Stimulated activated naive B cell treated with anti-CD40 and anti-IgM and Interleukin-4, amounts not matched to agents 10 μg/mL and 1 μg/mL and 100 μg/mL, for 72 hours (primary cell): ENCODE measurements around the gene TALDO1.
"Not testable (repeated sequence)": the region's sequence is repeated elsewhere in the genome, so short reads cannot be mapped to it uniquely, and the experiment has no call there.

ENCODE experiments used
- ATAC-seq, 2 donors: fragments of 150-1000 bp; cut with Tn5 transposase; replicated peaks; 2 replicates each; pipeline ENCODE4 v1.10.0; 2021; ENCODE audit warnings: moderate library complexity in 1 of 2
- DNase-seq: peaks from one replicate; pipeline ENCODE4 v3.0.0; 2021
- H3K27ac Mint-ChIP-seq: one replicate; pipeline ENCODE4 v1.8.0; 2022; ENCODE audit warnings: mild to moderate bottlenecking, mixed read lengths
- H3K27me3 Mint-ChIP-seq, 2 donors: one replicate each; pipeline ENCODE4 v1.8.0; 2022; ENCODE audit warnings: mixed read lengths in 2 of 2
- H3K36me3 Mint-ChIP-seq, 2 donors: one replicate each; pipeline ENCODE4 v1.8.0; 2022; ENCODE audit warnings: mixed read lengths in 2 of 2, mild to moderate bottlenecking in 1 of 2
- H3K4me1 Mint-ChIP-seq, 2 donors: one replicate each; pipeline ENCODE4 v1.8.0; 2022; ENCODE audit warnings: mixed read lengths in 2 of 2, mild to moderate bottlenecking in 1 of 2
- H3K4me3 Mint-ChIP-seq, 2 donors: one replicate each; pipeline ENCODE4 v1.8.0; 2022; ENCODE audit warnings: mild to moderate bottlenecking in 2 of 2, mixed read lengths in 2 of 2, moderate library complexity in 1 of 2
- H3K9me3 Mint-ChIP-seq, 2 donors: one replicate each; pipeline ENCODE4 v1.8.0; 2022; ENCODE audit warnings: mixed read lengths in 2 of 2, mild to moderate bottlenecking in 1 of 2

TALDO1 gene

GRCh38 chr11:723120-723883 is 24.0 kb upstream of the TALDO1 start:
- Mint-ChIP-seq H3K36me3 (no peaks in the 10 kb centered on the region), H3K4me1 (peaks cover 24 to 43% of the 10 kb centered on the region in 2 donors), H3K9me3 (no peaks in the 10 kb centered on the region), H3K27ac (peak overlapping the region; percentile 72), H3K27me3 (peaks cover 6 to 37% of the 10 kb centered on the region in 2 donors), H3K4me3 (peak overlapping the region; percentile 82 to 85)
- peak; percentile 43 to 44 for ATAC-seq
- DNase-seq = no peak

- peaks cover 4 to 34% of the 10 kb centered on the region in 2 donors for H3K27me3 Mint-ChIP-seq
- no peaks in the 10 kb centered on the region for H3K9me3 Mint-ChIP-seq
- no peak overlapping the region for H3K27ac Mint-ChIP-seq
- ATAC-seq = no peak
- no peak for DNase-seq
- peak overlapping the region in 1 of 2 donors; percentile 17 for H3K4me3 Mint-ChIP-seq
- no peaks in the 10 kb centered on the region for H3K36me3 Mint-ChIP-seq
- peaks cover 23 to 43% of the 10 kb centered on the region in 2 donors for H3K4me1 Mint-ChIP-seq
These were observed 23.1 kb upstream of the TALDO1 start for GRCh38 chr11:724049-724777.

- ATAC-seq = no peak
These were observed 22.4 kb upstream of the TALDO1 start for GRCh38 chr11:724778-725386.

GRCh38 chr11:725624-726202 is 21.6 kb upstream of the TALDO1 start:
- Mint-ChIP-seq H3K27ac (no peak overlapping the region), H3K27me3 (peaks cover 3 to 24% of the 10 kb centered on the region in 2 donors), H3K9me3 (no peaks in the 10 kb centered on the region), H3K4me1 (peaks cover 16 to 37% of the 10 kb centered on the region in 2 donors), H3K4me3 (peak overlapping the region; percentile 68 to 75), H3K36me3 (no peaks in the 10 kb centered on the region)
- DNase-seq (no peak), ATAC-seq (no peak)

More at GRCh38 chr11:724778-725386, 22.4 kb upstream of the TALDO1 start:
- peaks cover 18 to 37% of the 10 kb centered on the region in 2 donors for H3K4me1 Mint-ChIP-seq
- H3K27ac Mint-ChIP-seq = no peak overlapping the region
- H3K36me3 Mint-ChIP-seq = no peaks in the 10 kb centered on the region
- no peaks in the 10 kb centered on the region for H3K9me3 Mint-ChIP-seq
- peak overlapping the region; percentile 68 to 75 for H3K4me3 Mint-ChIP-seq
- peaks cover 2 to 30% of the 10 kb centered on the region in 2 donors for H3K27me3 Mint-ChIP-seq
- DNase-seq = no peak

GRCh38 chr11:726278-727220 is 20.7 kb upstream of the TALDO1 start:
- Mint-ChIP-seq H3K9me3 (no peaks in the 10 kb centered on the region), H3K27me3 (peaks cover 3 to 20% of the 10 kb centered on the region in 2 donors), H3K4me3 (peak overlapping the region; percentile 73 to 75), H3K36me3 (no peaks in the 10 kb centered on the region), H3K4me1 (peaks cover 13 to 30% of the 10 kb centered on the region in 2 donors), H3K27ac (peak overlapping the region; percentile 47)
- ATAC-seq = peak; percentile 26 to 39
- DNase-seq = peak; percentile 44

- Mint-ChIP-seq H3K4me3 (no peak overlapping the region), H3K36me3 (no peaks in the 10 kb centered on the region), H3K27me3 (peaks cover 3 to 16% of the 10 kb centered on the region in 2 donors)
These were observed 20.0 kb upstream of the TALDO1 start for GRCh38 chr11:727281-727701.

GRCh38 chr11:727859-728748 is 19.2 kb upstream of the TALDO1 start:
- Mint-ChIP-seq H3K9me3 (no peaks in the 10 kb centered on the region), H3K4me1 (peaks cover 8 to 18% of the 10 kb centered on the region in 2 donors), H3K27ac (no peak overlapping the region), H3K27me3 (peaks cover 3 to 21% of the 10 kb centered on the region in 2 donors), H3K36me3 (no peaks in the 10 kb centered on the region), H3K4me3 (no peak overlapping the region)
- DNase-seq (peak; percentile 73), ATAC-seq (peak; percentile 82 to 83)

More at GRCh38 chr11:727281-727701, 20.0 kb upstream of the TALDO1 start:
- no peak for DNase-seq
- no peak overlapping the region for H3K27ac Mint-ChIP-seq
- ATAC-seq = no peak
- peaks cover 10 to 23% of the 10 kb centered on the region in 2 donors for H3K4me1 Mint-ChIP-seq
- no peaks in the 10 kb centered on the region for H3K9me3 Mint-ChIP-seq

- ATAC-seq (no peak), DNase-seq (no peak)
- Mint-ChIP-seq H3K4me1 (peaks cover 7 to 15% of the 10 kb centered on the region in 2 donors), H3K9me3 (no peaks in the 10 kb centered on the region), H3K36me3 (no peaks in the 10 kb centered on the region), H3K4me3 (no peak overlapping the region), H3K27me3 (peaks cover 3 to 24% of the 10 kb centered on the region in 2 donors), H3K27ac (no peak overlapping the region)
These were observed 18.3 kb upstream of the TALDO1 start for GRCh38 chr11:728901-729491.

- H3K4me1 Mint-ChIP-seq = peaks cover 7 to 15% of the 10 kb centered on the region in 2 donors
- H3K36me3 Mint-ChIP-seq = no peaks in the 10 kb centered on the region
- DNase-seq (no peak), ATAC-seq (no peak)
- no peak overlapping the region for H3K4me3 Mint-ChIP-seq
- no peak overlapping the region for H3K27ac Mint-ChIP-seq
- peaks cover 3 to 24% of the 10 kb centered on the region in 2 donors for H3K27me3 Mint-ChIP-seq
- no peaks in the 10 kb centered on the region for H3K9me3 Mint-ChIP-seq
These were observed 17.7 kb upstream of the TALDO1 start for GRCh38 chr11:729492-730074.

- no peak overlapping the region for H3K4me3 Mint-ChIP-seq
- peaks cover 7 to 35% of the 10 kb centered on the region in 2 donors for H3K27me3 Mint-ChIP-seq
- no peak for ATAC-seq
- no peaks in the 10 kb centered on the region for H3K9me3 Mint-ChIP-seq
- H3K4me1 Mint-ChIP-seq = peaks cover 12 to 15% of the 10 kb centered on the region in 2 donors
- no peak overlapping the region for H3K27ac Mint-ChIP-seq
- H3K36me3 Mint-ChIP-seq = no peaks in the 10 kb centered on the region
- DNase-seq = no peak
These were observed 14.2 kb upstream of the TALDO1 start for GRCh38 chr11:733072-733471.

- not testable (repeated sequence) for ATAC-seq, H3K9me3 Mint-ChIP-seq, H3K36me3 Mint-ChIP-seq, H3K4me3 Mint-ChIP-seq, DNase-seq, H3K27ac Mint-ChIP-seq
- Mint-ChIP-seq H3K4me1 (peaks cover 13 to 18% of the 10 kb centered on the region in 2 donors), H3K27me3 (peaks cover 11 to 40% of the 10 kb centered on the region in 2 donors)
These were observed 12.7 kb upstream of the TALDO1 start for GRCh38 chr11:734541-734940.

GRCh38 chr11:737366-737765 is 9.9 kb upstream of the TALDO1 start:
- Mint-ChIP-seq H3K27me3 (peaks cover 8 to 36% of the 10 kb centered on the region in 2 donors), H3K36me3 (no peaks in the 10 kb centered on the region), H3K27ac (no peak overlapping the region), H3K4me3 (peak overlapping the region; percentile 2 to 47), H3K9me3 (no peaks in the 10 kb centered on the region), H3K4me1 (peaks cover 13 to 18% of the 10 kb centered on the region in 2 donors)
- ATAC-seq = peak; percentile 56 to 62
- no peak for DNase-seq
